ENCODE data around the gene FLNB.

Gene FLNB

GRCh38 chr3:58102976-58103451, 94.8 kb downstream of the FLNB start:
- no peaks in the 10 kb centered on the region for H3K36me3 ChIP-seq (replicated peaks; ENCODE audit: insufficient read depth, low read length)
- H3K27ac ChIP-seq (ENCODE audit: low read length), result no peak overlapping the region

GRCh38 chr3:58104151-58104550, 95.9 kb downstream of the FLNB start:
- Histone ChIP-seq H3F3A (ENCODE audit: insufficient read depth, low read length) (no peaks in the 10 kb centered on the region), H3K27ac (ENCODE audit: low read length) (no peak overlapping the region), H3K9ac (ENCODE audit: low read length) (no peak overlapping the region), H4K20me1 (ENCODE audit: insufficient read depth, low read length) (no peaks in the 10 kb centered on the region), H3K4me1 (ENCODE audit: low read length) (no peaks in the 10 kb centered on the region), H3K4me2 (ENCODE audit: low read depth, low read length) (no peak overlapping the region), H3K9me3 (replicated peaks; ENCODE audit: insufficient read depth, low read length) (no peaks in the 10 kb centered on the region), H3K4me3 (ENCODE audit: low read length) (no peak overlapping the region), H3K36me3 (replicated peaks; ENCODE audit: insufficient read depth, low read length) (no peaks in the 10 kb centered on the region), H2AFZ (ENCODE audit: low read length) (no peak overlapping the region), H3K9me2 (replicated peaks; ENCODE audit: insufficient read depth, low read length) (no peaks in the 10 kb centered on the region), H3K27me3 (replicated peaks; ENCODE audit: insufficient read depth, low read length) (no peaks in the 10 kb centered on the region), H3K79me2 (ENCODE audit: low read length) (no peaks in the 10 kb centered on the region)
- DNase-seq, result no peak
- no peak for TF ChIP-seq EZH2 (optimal IDR thresholded peaks at IDR 0.05; ENCODE audit: low read depth, low read length)
- TF ChIP-seq EZH2phosphoT487 (IDR thresholded peaks at IDR 0.05; ENCODE audit: low read length), result no peak
- TF ChIP-seq CTCF (IDR thresholded peaks at IDR 0.05; ENCODE audit: low read length), result no peak

More at GRCh38 chr3:58102976-58103451, 94.8 kb downstream of the FLNB start:
- H3K4me3 ChIP-seq (ENCODE audit: low read length), result no peak overlapping the region
- no peaks in the 10 kb centered on the region for H3F3A ChIP-seq (ENCODE audit: insufficient read depth, low read length)
- H3K9ac ChIP-seq (ENCODE audit: low read length), result no peak overlapping the region
- no peak overlapping the region for H3K4me2 ChIP-seq (ENCODE audit: low read depth, low read length)
- no peaks in the 10 kb centered on the region for H3K4me1 ChIP-seq (ENCODE audit: low read length)
- H3K27me3 ChIP-seq (replicated peaks; ENCODE audit: insufficient read depth, low read length), result no peaks in the 10 kb centered on the region
- TF ChIP-seq EZH2phosphoT487 (IDR thresholded peaks at IDR 0.05; ENCODE audit: low read length), result no peak
- no peak for TF ChIP-seq CTCF (IDR thresholded peaks at IDR 0.05; ENCODE audit: low read length)
- no peak for TF ChIP-seq EZH2 (optimal IDR thresholded peaks at IDR 0.05; ENCODE audit: low read depth, low read length)
- no peaks in the 10 kb centered on the region for H3K9me3 ChIP-seq (replicated peaks; ENCODE audit: insufficient read depth, low read length)
- H3K9me2 ChIP-seq (replicated peaks; ENCODE audit: insufficient read depth, low read length), result no peaks in the 10 kb centered on the region
- DNase-seq, result no peak
- no peaks in the 10 kb centered on the region for H3K79me2 ChIP-seq (ENCODE audit: low read length)
- H4K20me1 ChIP-seq (ENCODE audit: insufficient read depth, low read length), result no peaks in the 10 kb centered on the region
- no peak overlapping the region for H2AFZ ChIP-seq (ENCODE audit: low read length)

DNA sequence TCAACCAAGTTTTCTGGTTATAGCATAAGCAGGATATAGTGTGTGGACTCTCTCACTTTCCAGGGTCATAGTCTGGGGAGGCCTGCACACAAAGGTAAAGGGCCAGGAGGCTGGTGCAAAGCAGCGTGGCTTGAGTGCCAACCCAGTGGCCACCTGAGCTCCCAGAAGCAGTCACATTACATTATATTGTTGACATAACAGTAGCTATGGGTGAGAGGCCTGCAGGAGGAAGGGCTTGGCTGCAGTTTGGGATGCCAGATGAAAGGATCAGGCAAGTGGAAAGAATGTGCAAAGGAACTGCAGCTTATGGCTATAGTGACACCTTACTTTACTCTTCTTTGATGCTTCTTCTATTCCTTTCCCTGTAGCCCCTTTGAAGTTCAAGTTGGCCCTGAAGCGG, 96.5 kb downstream of the FLNB start:
- H3K9me2 ChIP-seq (replicated peaks; ENCODE audit: insufficient read depth, low read length), result no peaks in the 10 kb centered on the region
- H3K4me3 ChIP-seq (ENCODE audit: low read length), result no peak overlapping the region
- H2AFZ ChIP-seq (ENCODE audit: low read length), result no peak overlapping the region
- TF ChIP-seq EZH2phosphoT487 (IDR thresholded peaks at IDR 0.05; ENCODE audit: low read length) (no peak), EZH2 (optimal IDR thresholded peaks at IDR 0.05; ENCODE audit: low read depth, low read length) (no peak), CTCF (IDR thresholded peaks at IDR 0.05; ENCODE audit: low read length) (no peak)
- H3F3A ChIP-seq (ENCODE audit: insufficient read depth, low read length), result no peaks in the 10 kb centered on the region
- no peak overlapping the region for H3K27ac ChIP-seq (ENCODE audit: low read length)
- no peaks in the 10 kb centered on the region for H3K9me3 ChIP-seq (replicated peaks; ENCODE audit: insufficient read depth, low read length)
- no peaks in the 10 kb centered on the region for H4K20me1 ChIP-seq (ENCODE audit: insufficient read depth, low read length)
- H3K36me3 ChIP-seq (replicated peaks; ENCODE audit: insufficient read depth, low read length), result no peaks in the 10 kb centered on the region
- H3K27me3 ChIP-seq (replicated peaks; ENCODE audit: insufficient read depth, low read length), result no peaks in the 10 kb centered on the region
- H3K4me1 ChIP-seq (ENCODE audit: low read length), result no peaks in the 10 kb centered on the region
- H3K4me2 ChIP-seq (ENCODE audit: low read depth, low read length), result no peak overlapping the region
- H3K79me2 ChIP-seq (ENCODE audit: low read length), result no peaks in the 10 kb centered on the region
- H3K9ac ChIP-seq (ENCODE audit: low read length), result no peak overlapping the region
- no peak for DNase-seq
